GM06990 (cell line): ENCODE data around the gene CHST6.
"Not testable (repeated sequence)": the region's sequence is repeated elsewhere in the genome, so short reads cannot be mapped to it uniquely, and the experiment has no call there.

Source experiments
- DNase-seq: peaks from one replicate; pipeline ENCODE4 v3.0.0-alpha.2; 2011; ENCODE audit not compliant: insufficient read length; ENCODE audit errors: extremely low read depth
- H3K27me3 ChIP-seq: replicated peaks from 2 replicates; pipeline ENCODE4 v1.6.0; 2011; ENCODE audit warnings: low read length; ENCODE audit not compliant: control insufficient read depth, insufficient read depth
- H3K36me3 ChIP-seq: 2 replicates; pipeline ENCODE4 v1.5.1; 2011; ENCODE audit warnings: low read length; ENCODE audit not compliant: control insufficient read depth, insufficient read depth
- H3K4me3 ChIP-seq: replicated peaks from 2 replicates; pipeline ENCODE4 v1.5.1; 2011; ENCODE audit warnings: low read depth, mild to moderate bottlenecking, control low read depth, low read length
- CTCF ChIP-seq: IDR thresholded peaks from 2 replicates; pipeline ENCODE4 v1.5.1; 2011; ENCODE audit warnings: low read length, control low read depth, mild to moderate bottlenecking, inconsistent platforms; ENCODE audit not compliant: insufficient read depth, poor library complexity, severe bottlenecking

Gene CHST6

GRCh38 chr16:75514296-75514695 lies 19.1 kb upstream of the CHST6 start:
- no peaks in the 10 kb centered on the region for H3K36me3 ChIP-seq
- DNase-seq, result no peak
- TF ChIP-seq CTCF, result no peak
- no peak overlapping the region for H3K4me3 ChIP-seq
- H3K27me3 ChIP-seq, result no peaks in the 10 kb centered on the region

GRCh38 chr16:75506574-75506973 lies 11.3 kb upstream of the CHST6 start:
- no peak for DNase-seq

GRCh38 chr16:75506107-75506506 lies 10.9 kb upstream of the CHST6 start:
- DNase-seq, result no peak
- no peak overlapping the region for H3K4me3 ChIP-seq
- H3K36me3 ChIP-seq, result no peaks in the 10 kb centered on the region
- no peak for TF ChIP-seq CTCF
- no peaks in the 10 kb centered on the region for H3K27me3 ChIP-seq

More at GRCh38 chr16:75506574-75506973, 11.3 kb upstream of the CHST6 start:
- H3K27me3 ChIP-seq, result no peaks in the 10 kb centered on the region
- TF ChIP-seq CTCF, result no peak
- no peak overlapping the region for H3K4me3 ChIP-seq
- H3K36me3 ChIP-seq, result no peaks in the 10 kb centered on the region

- H3K36me3 ChIP-seq, result no peaks in the 10 kb centered on the region
- H3K4me3 ChIP-seq, result no peak overlapping the region
- H3K27me3 ChIP-seq, result no peaks in the 10 kb centered on the region
- no peak for TF ChIP-seq CTCF
- no peak for DNase-seq
These were observed 8.6 kb upstream of the CHST6 start for GRCh38 chr16:75503801-75504200.

GRCh38 chr16:75502916-75503605 lies 7.8 kb upstream of the CHST6 start:
- H3K27me3 ChIP-seq, result no peaks in the 10 kb centered on the region
- no peak overlapping the region for H3K4me3 ChIP-seq
- H3K36me3 ChIP-seq, result no peaks in the 10 kb centered on the region
- DNase-seq, result no peak
- TF ChIP-seq CTCF, result no peak

GRCh38 chr16:75501820-75502219 lies 6.6 kb upstream of the CHST6 start:
- not testable (repeated sequence) for H3K36me3 ChIP-seq, H3K4me3 ChIP-seq, DNase-seq, H3K27me3 ChIP-seq
